GM23248 (cell line): ENCODE data around the gene LIN54.

Experiments used
- EZH2 ChIP-seq: fragments of 200-600 bp; sonication (generic); IDR thresholded peaks from 2 replicates; pipeline ENCODE4 v1.6.1; 2018; ENCODE audit warnings: antibody characterized with exemption, mild to moderate bottlenecking; ENCODE audit not compliant: insufficient read depth, poor library complexity, severe bottlenecking
- EZH2phosphoT487 ChIP-seq: fragments of 200-600 bp; sonication (generic); IDR thresholded peaks from 2 replicates; pipeline ENCODE4 v1.6.1; 2018; ENCODE audit warnings: antibody characterized with exemption, moderate library complexity, mild to moderate bottlenecking, low read depth; ENCODE audit not compliant: insufficient read depth

DNA sequence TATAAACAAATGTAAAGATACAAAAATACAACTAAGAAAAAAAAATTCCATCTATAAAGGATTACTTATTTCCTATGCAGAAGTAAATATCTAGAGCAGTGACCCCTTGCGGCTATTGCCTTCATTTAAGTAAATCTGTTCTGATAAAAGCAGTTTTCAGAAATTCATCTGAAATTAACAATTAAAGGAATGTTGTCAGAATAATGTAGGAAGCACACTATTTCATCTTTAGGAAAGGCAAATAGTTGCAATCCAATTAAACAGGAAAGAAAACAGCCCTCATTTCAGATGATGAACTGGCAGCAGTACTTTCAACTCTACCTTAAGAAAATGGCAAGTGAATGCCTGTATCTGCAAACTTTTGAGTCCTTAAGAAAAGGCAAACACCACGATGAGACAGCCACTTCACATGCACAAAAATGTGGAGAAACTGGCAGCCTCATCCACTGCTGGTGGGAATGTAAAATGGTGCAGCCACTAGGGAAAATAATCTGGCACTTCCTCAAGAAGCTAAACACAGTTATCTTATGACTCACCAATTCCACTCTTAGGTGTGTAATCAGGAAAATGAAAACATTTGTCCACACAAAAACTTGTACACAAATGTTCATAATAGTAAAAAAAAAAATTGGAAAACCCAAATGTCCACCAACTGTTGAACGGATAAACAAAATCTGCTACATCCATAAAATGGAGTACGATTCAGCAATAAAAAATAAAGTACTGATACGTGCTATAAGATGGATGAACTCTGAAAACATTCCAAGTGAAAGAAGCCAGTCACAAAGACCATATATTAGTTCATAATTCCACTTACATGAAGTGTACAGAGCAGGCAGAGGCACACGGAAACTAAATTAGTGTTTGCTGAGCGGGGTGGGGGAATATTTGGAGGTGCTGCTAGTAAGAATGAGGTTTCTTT lies 112.0 kb downstream of the LIN54 start:
- no peak for TF ChIP-seq EZH2
- TF ChIP-seq EZH2phosphoT487, result no peak
